Nephron progenitor cell (in vitro differentiated cells): ENCODE measurements around the gene HOXA13.

Source experiments
- DNase-seq: peaks from one replicate; pipeline ENCODE4 v3.0.0; 2021
- H3K27ac Mint-ChIP-seq: 2 replicates; pipeline ENCODE4 v1.8.0; 2021; ENCODE audit warnings: mild to moderate bottlenecking, moderate library complexity, mixed read lengths
- H3K27me3 Mint-ChIP-seq: 2 replicates; pipeline ENCODE4 v1.8.0; 2021; ENCODE audit warnings: mild to moderate bottlenecking, low read depth, mixed read lengths; ENCODE audit not compliant: poor library complexity
- H3K36me3 Mint-ChIP-seq: 2 replicates; pipeline ENCODE4 v1.8.0; 2021; ENCODE audit warnings: low read depth, mixed read lengths
- H3K4me1 Mint-ChIP-seq: 2 replicates; pipeline ENCODE4 v1.8.0; 2021; ENCODE audit warnings: mixed read lengths
- H3K4me3 Mint-ChIP-seq: 2 replicates; pipeline ENCODE4 v1.8.0; 2021; ENCODE audit warnings: mild to moderate bottlenecking, moderate library complexity, mixed read lengths
- H3K9me3 Mint-ChIP-seq: 2 replicates; pipeline ENCODE4 v1.8.0; 2021; ENCODE audit warnings: mild to moderate bottlenecking, moderate library complexity, mixed read lengths
- TF ChIP-seq, protein P1 (sequence below): fragments of 200-600 bp; sonication (generic); IDR thresholded peaks from 2 replicates; pipeline ENCODE4 v1.5.0; 2021; ENCODE audit warnings: antibody characterized with exemption

Gene HOXA13

DNA sequence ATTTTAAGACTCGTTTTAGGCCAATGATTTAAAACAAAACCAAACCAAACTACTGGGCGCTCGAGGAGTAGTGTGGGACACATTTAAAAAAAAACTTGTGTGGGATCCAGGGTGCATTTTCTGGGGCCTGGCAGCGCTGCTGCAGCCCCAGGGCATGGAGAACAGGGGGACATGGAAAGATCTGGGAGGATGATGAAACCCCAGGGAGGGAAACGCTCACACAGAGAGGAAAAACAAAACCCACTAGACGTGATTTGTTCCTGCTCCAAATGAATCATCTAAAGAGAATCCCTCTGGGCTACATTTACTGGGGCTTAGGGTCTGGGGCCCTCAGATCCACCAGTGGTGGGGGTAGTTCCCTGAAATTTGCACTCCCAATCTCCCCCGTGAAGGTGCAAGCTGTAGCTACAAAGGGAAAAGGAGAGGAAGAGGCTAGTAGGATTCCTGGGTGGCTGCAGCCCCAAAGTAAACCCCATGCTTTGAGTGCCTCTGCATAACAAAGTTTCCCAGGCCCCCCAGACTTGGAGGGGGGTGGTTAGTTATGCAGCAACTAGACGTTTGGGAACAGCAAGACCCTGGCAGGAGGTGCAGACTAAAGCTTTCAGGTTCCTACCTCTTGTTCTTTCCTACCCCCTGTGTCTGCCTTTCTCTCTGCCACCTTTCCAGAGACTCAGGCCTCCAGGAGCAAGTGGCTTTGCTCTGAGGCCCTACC is 14.5 kb upstream of the HOXA13 start:
- H3K4me3 Mint-ChIP-seq, result no peak overlapping the region
- H3K9me3 Mint-ChIP-seq, result no peaks in the 10 kb centered on the region
- no peak overlapping the region for H3K27ac Mint-ChIP-seq
- no peak for DNase-seq
- no peaks in the 10 kb centered on the region for H3K36me3 Mint-ChIP-seq
- peaks cover 100% of the 10 kb centered on the region for H3K27me3 Mint-ChIP-seq
- TF ChIP-seq, protein P1, sequence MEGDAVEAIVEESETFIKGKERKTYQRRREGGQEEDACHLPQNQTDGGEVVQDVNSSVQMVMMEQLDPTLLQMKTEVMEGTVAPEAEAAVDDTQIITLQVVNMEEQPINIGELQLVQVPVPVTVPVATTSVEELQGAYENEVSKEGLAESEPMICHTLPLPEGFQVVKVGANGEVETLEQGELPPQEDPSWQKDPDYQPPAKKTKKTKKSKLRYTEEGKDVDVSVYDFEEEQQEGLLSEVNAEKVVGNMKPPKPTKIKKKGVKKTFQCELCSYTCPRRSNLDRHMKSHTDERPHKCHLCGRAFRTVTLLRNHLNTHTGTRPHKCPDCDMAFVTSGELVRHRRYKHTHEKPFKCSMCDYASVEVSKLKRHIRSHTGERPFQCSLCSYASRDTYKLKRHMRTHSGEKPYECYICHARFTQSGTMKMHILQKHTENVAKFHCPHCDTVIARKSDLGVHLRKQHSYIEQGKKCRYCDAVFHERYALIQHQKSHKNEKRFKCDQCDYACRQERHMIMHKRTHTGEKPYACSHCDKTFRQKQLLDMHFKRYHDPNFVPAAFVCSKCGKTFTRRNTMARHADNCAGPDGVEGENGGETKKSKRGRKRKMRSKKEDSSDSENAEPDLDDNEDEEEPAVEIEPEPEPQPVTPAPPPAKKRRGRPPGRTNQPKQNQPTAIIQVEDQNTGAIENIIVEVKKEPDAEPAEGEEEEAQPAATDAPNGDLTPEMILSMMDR, result no peak
- H3K4me1 Mint-ChIP-seq, result peaks cover 6% of the 10 kb centered on the region

- H3K36me3 Mint-ChIP-seq, result no peaks in the 10 kb centered on the region
- peaks cover 100% of the 10 kb centered on the region for H3K27me3 Mint-ChIP-seq
- DNase-seq, result no peak
- TF ChIP-seq, protein P1, result no peak
- H3K4me3 Mint-ChIP-seq, result no peak overlapping the region
- no peaks in the 10 kb centered on the region for H3K9me3 Mint-ChIP-seq
- peaks cover 6% of the 10 kb centered on the region for H3K4me1 Mint-ChIP-seq
- H3K27ac Mint-ChIP-seq, result no peak overlapping the region
Measured at GRCh38 chr7:27213433-27214238, 13.7 kb upstream of the HOXA13 start.

- DNase-seq, result no peak
- TF ChIP-seq, protein P1, result no peak
- H3K36me3 Mint-ChIP-seq, result no peaks in the 10 kb centered on the region
- H3K9me3 Mint-ChIP-seq, result no peaks in the 10 kb centered on the region
- H3K27me3 Mint-ChIP-seq, result peaks cover 100% of the 10 kb centered on the region
- H3K4me1 Mint-ChIP-seq, result peaks cover 7% of the 10 kb centered on the region
- no peak overlapping the region for H3K4me3 Mint-ChIP-seq
- H3K27ac Mint-ChIP-seq, result no peak overlapping the region
Measured at GRCh38 chr7:27212497-27213432, 12.9 kb upstream of the HOXA13 start.

- Mint-ChIP-seq H3K4me3 (no peak overlapping the region), H3K4me1 (peaks cover 11% of the 10 kb centered on the region), H3K27me3 (peaks cover 100% of the 10 kb centered on the region), H3K27ac (no peak overlapping the region), H3K36me3 (no peaks in the 10 kb centered on the region), H3K9me3 (no peaks in the 10 kb centered on the region)
- TF ChIP-seq, protein P1, result no peak
- no peak for DNase-seq
Measured at GRCh38 chr7:27211764-27212204, 11.9 kb upstream of the HOXA13 start.

GRCh38 chr7:27211084-27211446 is 11.2 kb upstream of the HOXA13 start:
- TF ChIP-seq, protein P1, result no peak
- Mint-ChIP-seq H3K36me3 (no peaks in the 10 kb centered on the region), H3K27ac (no peak overlapping the region), H3K4me3 (no peak overlapping the region), H3K9me3 (no peaks in the 10 kb centered on the region), H3K4me1 (peaks cover 11% of the 10 kb centered on the region), H3K27me3 (peaks cover 100% of the 10 kb centered on the region)
- no peak for DNase-seq
